GOT3 (cell line): ENCODE data around the gene PAMR1.
"Not testable (repeated sequence)": the region's sequence is repeated elsewhere in the genome, so short reads cannot be mapped to it uniquely, and the experiment has no call there.

Experiments used
- DNase-seq: peaks from one replicate; lab custom pipeline; 2025; ENCODE audit warnings: mixed read lengths; lab: John Stamatoyannopoulos, UW

The PAMR1 gene, protein sequence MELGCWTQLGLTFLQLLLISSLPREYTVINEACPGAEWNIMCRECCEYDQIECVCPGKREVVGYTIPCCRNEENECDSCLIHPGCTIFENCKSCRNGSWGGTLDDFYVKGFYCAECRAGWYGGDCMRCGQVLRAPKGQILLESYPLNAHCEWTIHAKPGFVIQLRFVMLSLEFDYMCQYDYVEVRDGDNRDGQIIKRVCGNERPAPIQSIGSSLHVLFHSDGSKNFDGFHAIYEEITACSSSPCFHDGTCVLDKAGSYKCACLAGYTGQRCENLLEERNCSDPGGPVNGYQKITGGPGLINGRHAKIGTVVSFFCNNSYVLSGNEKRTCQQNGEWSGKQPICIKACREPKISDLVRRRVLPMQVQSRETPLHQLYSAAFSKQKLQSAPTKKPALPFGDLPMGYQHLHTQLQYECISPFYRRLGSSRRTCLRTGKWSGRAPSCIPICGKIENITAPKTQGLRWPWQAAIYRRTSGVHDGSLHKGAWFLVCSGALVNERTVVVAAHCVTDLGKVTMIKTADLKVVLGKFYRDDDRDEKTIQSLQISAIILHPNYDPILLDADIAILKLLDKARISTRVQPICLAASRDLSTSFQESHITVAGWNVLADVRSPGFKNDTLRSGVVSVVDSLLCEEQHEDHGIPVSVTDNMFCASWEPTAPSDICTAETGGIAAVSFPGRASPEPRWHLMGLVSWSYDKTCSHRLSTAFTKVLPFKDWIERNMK

GRCh38 chr11:35525501-35526175 lies at the start of gene PAMR1:
PAMR1 (minus strand) TSS chr11:35525616; CDS start chr11:35525585, 31 bp downstream.
- DNase-seq, result no peak

GRCh38 chr11:35571696-35572095 lies 46.3 kb upstream of the PAMR1 start:
- DNase-seq, result no peak

DNA sequence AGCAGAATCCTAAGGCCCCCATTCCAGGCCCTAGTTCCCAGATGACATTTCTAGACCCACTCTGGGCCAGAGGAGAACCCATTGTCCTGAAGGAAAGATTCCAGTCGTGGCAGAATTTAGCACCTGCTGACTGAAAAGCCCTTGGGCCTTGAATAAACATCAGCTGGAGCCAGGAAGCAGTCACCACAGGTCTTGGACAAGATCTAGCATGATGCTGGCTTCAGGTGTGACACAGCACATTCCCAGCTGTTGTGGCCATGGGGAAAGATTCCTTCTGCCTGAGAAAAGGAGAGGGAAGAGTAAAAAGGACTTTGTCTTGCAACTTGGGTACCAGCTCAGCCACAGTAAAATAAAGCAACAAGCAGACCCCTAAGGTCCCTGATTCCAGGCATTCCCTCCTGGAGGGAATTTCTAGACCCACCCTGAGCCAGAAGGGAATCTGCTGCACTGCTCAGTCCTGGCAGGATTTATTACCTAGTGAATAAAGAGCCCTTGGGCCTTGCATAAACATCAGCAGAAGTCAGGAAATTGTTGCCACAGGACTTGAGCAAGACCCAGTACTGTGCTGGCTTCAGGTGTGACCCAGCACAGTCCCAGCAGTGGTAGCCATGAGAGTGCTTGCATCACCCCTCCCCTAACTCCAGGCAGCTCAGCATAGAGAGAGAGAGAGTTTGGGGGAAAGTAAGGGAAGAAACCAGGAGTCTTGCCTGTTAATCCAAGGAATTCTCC lies 42.5 kb upstream of the PAMR1 start:
- DNase-seq, result no peak

- DNase-seq, result no peak
These were observed 41.5 kb upstream of the PAMR1 start for GRCh38 chr11:35566885-35567284.

DNA sequence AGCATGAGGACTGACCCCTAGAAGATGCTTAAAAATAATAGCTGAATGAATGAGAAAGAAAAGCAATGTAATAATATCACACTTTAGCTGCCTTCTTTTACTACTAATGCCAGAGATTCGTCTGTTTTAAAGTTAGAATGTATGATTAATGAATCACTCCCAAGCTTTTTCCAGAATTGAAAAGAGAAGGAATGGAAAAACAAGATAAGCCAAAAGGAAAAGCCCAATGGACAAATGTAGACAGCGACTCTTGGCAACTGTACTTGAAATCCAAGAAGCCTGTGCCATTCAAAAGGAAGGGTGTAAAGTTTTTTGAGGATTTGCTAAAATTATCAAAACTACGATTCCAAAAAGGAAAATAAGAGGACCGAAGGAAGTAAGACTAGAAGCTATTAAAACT lies 40.8 kb upstream of the PAMR1 start:
- DNase-seq, result no peak

DNA sequence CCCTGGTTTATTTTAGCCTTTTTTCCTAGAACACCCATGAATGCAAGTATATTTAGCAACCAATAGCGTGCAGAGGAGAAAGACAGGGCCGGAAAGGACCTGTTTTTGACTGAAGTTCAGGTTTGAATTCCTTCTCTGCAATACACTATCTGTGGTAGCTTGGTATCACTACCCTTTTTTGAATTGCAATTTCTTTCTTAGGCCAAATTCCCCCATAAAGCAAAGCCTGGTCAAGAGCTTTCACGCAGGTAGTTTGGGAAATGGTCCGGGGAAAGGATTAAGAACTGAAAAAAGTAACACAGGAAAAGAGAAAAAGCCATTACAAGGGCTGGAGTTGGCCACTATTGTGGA lies 38.8 kb upstream of the PAMR1 start:
- no peak for DNase-seq

GRCh38 chr11:35563484-35564244 lies 38.2 kb upstream of the PAMR1 start:
- no peak for DNase-seq

GRCh38 chr11:35559949-35560348 lies 34.5 kb upstream of the PAMR1 start:
- no peak for DNase-seq

DNA sequence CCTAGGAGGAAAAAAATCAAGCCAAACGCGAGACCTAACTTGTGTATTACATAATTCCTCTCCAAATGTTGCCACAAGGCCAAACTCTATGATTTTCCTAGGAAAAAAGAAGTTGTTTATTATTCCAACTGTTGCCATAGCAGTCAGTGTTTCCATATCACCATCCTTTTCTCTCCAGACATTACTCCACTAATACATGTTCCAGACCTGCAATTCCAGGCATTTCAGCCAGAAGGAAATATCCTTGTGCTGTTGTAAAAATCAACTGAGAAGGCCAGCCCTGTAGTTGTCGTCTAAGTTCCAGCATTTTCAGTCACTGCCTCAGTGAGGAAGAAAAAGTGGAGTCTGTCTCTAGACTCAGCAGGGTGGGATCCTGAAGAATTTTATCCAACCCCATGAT lies 33.1 kb upstream of the PAMR1 start:
- no peak for DNase-seq

- no peak for DNase-seq
These were observed 30.1 kb upstream of the PAMR1 start for GRCh38 chr11:35555488-35555887.

DNA sequence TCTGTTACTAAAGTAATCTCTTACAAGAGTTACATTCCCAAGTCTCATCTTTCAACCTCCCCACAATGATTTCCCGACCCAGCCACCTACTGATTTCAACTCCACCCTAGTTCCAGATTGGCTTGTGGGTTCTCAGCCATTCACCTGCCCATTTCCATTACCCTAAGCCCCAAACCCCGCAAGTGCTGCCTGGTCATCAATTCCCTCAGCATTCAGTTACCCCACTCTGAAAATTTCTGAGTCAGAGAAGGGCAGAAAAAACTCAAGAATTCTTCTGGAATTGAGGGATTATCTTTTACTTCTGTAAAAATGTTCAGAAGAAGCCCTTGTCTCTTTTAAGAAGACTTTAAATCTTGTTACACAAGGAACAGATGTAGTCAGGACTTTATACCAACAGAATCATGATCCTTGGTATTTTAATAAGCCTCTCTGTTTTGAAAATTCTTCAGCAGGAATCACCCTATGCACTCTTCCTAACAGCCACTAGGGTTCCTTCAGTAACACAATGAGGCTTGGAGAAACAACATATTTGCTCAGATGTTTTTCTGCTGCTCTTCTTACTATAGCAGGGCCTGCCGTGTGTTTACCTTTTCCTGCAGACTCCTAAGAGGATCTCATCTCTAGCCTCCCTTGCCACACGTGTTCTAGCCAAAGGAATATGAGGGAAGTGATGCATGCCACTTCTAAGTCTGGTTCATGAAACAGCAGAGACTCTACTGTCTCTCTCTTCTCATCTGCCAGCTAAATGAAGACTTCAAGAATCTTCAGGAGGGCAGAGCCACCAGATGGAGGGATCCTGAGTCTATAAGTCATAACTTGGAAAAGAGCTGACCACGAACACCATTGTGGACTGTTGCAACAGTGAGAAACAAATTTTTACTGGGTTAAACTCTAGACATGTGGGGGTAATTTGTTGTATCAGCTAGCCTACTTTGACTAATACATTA lies 29.3 kb upstream of the PAMR1 start:
- DNase-seq, result no peak

DNA sequence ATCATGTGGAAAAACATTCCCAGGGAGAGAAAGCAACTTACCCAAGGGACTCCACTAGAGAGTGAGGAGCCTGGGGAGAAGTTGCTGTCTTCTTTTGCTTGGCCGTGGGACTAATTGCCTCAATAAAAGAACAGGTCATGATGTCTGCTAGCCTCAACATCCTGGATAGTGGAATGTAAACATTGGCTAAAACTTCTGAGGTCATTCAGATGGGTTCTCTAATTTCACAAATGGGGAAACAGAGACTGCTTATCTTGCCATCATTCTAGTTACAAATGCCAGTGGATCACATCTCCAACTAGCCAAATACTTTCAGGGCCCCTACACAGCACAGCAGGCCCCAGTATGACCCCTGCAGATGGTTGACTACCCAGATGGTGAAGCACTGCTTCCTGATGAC lies 28.4 kb upstream of the PAMR1 start:
- DNase-seq, result no peak

DNA sequence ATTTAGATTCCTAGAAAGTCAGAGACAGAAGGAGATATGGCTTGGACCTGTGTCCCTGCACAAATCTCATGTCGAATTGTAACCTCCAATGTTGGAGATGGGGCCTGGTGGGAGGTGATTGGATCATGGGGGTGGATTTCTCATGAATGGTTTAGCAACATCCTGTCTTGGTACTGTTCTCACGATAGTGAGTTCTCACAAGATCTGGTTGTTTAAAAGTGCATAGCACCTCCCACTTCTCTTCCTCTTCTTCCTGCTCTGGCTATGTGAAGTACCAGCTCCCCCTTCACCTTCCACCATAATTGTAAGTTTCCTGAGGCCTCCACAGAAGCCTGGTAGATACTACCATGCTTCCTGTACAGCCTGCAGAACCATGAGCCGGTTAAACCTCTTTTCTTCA lies 27.6 kb upstream of the PAMR1 start:
- DNase-seq, result no peak

DNA sequence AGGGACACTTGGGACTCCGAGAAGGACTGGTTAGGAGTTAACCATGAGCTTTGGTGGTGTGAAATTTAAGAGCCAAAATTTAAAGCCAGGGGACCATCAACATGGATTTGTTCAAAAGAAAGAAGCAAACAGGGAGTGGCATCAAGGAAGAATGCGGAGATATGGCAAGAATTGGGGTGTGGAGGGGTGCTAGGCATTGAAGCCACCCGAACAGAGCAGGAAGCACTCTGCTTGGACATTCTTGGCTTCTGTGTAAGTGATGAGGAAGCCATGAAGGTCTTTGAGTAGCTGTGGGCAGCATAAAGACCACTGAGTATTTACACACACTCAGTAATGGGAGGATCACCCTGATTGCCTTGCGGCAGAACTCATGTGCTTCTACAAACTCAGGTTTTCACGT lies 27.2 kb upstream of the PAMR1 start:
- no peak for DNase-seq

DNA sequence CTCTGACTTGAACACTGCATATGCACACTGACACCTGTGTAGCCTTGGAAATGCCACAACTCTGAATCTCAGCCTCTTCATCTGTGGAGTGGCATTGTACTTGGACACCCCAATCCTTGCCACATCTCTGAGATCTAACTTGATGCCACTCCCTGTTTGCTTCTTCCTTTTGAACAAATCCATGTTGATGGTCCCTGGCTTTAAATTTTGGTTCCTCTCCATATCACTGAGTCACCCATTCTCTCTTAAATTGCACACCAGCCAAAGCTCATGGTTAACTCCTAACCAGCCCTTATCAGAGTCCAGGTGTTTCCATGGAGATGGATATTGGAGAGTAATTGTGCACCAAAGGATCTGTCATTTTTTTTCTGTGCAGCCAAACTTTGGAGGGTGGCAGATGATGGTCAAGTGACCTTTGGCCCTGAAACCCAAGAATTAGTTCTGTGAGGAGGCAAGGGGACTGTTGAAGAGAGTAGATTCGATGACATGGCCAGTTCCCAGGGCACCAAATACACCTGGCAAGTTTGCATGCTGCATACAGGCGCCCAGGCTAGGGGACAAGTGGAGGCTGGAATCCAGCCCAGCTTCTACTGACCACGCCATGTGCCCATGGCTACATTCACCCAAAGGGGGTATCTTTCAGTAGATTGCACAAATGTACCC lies 25.1 kb upstream of the PAMR1 start:
- no peak for DNase-seq

DNA sequence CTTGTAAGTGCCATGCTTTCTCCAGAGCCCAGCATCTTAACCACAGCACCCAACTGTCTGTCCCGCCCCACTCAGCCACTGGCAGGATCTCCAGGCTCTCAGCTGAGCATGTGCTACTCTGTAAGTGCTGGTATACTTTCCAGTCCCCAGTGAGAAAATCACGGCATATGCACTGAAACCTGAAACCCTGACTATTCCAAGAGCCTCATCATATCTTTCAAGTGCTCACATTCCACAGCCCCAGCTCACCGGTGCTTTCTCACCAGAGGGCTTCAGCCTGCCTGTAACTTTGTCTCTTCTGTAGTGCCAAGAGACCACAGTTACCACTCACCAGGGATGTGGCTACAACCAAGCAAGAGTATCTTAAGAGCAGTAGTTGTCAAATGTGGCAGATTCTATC lies 24.4 kb upstream of the PAMR1 start:
- DNase-seq, result peak; percentile 25

- DNase-seq, result no peak
These were observed 23.6 kb upstream of the PAMR1 start for GRCh38 chr11:35548925-35549561.

DNA sequence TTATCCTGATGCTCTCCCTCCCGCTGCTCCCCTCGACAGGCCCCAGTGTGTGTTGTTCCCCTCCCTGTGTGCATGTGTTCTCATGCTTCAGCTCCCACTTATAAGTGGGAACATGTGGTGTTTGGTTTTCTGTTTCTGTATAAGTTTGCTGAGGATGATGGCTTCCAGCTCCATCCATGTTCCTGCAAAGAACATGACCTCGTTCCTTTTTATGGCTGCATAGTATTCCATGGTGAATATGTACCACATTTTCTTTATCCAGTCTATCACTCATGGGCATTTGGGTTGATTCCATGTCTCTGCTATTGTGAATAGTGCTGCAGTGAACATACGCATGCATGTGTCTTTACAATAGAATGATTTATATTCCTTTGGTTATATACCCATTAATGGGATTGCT lies 22.6 kb upstream of the PAMR1 start:
- DNase-seq, result not testable (repeated sequence)

DNA sequence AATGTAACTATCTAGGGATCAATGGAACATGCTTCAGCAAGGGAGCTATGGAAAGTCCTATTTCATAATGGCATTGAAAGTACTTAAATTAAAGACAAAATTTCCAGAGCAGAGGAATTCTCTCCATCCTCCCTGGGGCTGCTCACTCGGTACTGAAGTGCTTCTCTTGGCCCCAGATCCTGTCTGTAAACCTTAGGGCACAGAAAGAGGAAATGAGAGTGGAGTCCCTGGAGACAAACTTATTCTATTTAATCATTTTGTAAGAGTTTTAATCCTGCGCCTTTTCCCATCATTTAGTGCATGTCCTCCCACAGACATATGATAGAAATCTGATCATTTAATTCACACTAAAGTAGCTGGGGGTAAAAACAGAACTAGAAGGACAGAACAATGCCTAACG lies 20.9 kb upstream of the PAMR1 start:
- no peak for DNase-seq
